Astrocyte (in vitro differentiated cells and primary cell): ENCODE data around the gene STK38. TPM values are rescaled to one million over a fixed set of nuclear protein-coding genes. Genes with fewer than 3 reads are reported as not detected.

ENCODE experiments used
- DNase-seq: peaks from one replicate; pipeline ENCODE4 v3.0.0-alpha.2; 2010; ENCODE audit warnings: low read depth
- FAIRE-seq: peaks from 2 replicates; lab custom pipeline; 2011; peaks lifted over from hg19 to GRCh38; lab: Jason Lieb, UNC
- H2AFZ ChIP-seq: 2 replicates; pipeline ENCODE4 v1.6.0; 2012; ENCODE audit warnings: low read depth, low read length, inconsistent platforms
- H3K27ac ChIP-seq: 2 replicates; pipeline ENCODE4 v1.5.1; 2011; ENCODE audit warnings: low read depth, low read length, inconsistent platforms
- H3K27me3 ChIP-seq: 2 replicates; pipeline ENCODE4 v1.6.0; 2011; ENCODE audit warnings: low read length, inconsistent platforms; ENCODE audit not compliant: insufficient read depth
- H3K36me3 ChIP-seq: 2 replicates; pipeline ENCODE4 v1.5.1; 2011; ENCODE audit warnings: low read length, inconsistent platforms; ENCODE audit not compliant: insufficient read depth
- H3K4me1 ChIP-seq: 2 replicates; pipeline ENCODE4 v1.5.1; 2011; ENCODE audit warnings: low read length, inconsistent platforms; ENCODE audit not compliant: insufficient read depth
- H3K4me2 ChIP-seq: 2 replicates; pipeline ENCODE4 v1.6.0; 2012; ENCODE audit warnings: low read length, inconsistent platforms
- H3K4me3 ChIP-seq: 2 replicates; pipeline ENCODE4 v1.5.1; 2011; ENCODE audit warnings: low read depth, mild to moderate bottlenecking, low read length, inconsistent platforms; ENCODE audit not compliant: insufficient read depth
- H3K79me2 ChIP-seq: 2 replicates; pipeline ENCODE4 v1.6.0; 2012; ENCODE audit warnings: mild to moderate bottlenecking, low read length, inconsistent platforms; ENCODE audit not compliant: insufficient read depth
- H3K9ac ChIP-seq: 2 replicates; pipeline ENCODE4 v1.6.0; 2012; ENCODE audit warnings: mild to moderate bottlenecking, low read length, inconsistent platforms
- H3K9me3 ChIP-seq: 2 replicates; pipeline ENCODE4 v1.5.1; 2012; ENCODE audit warnings: low read depth, mild to moderate bottlenecking, low read length, inconsistent platforms; ENCODE audit not compliant: insufficient read depth
- H4K20me1 ChIP-seq: 2 replicates; pipeline ENCODE4 v1.6.0; 2012; ENCODE audit warnings: low read length, inconsistent platforms; ENCODE audit not compliant: insufficient read depth
- H3K27ac Mint-ChIP-seq: one replicate; pipeline ENCODE4 v1.8.0; 2021; ENCODE audit warnings: mild to moderate bottlenecking, mixed read lengths; ENCODE audit not compliant: unreplicated experiment
- H3K27me3 Mint-ChIP-seq: one replicate; pipeline ENCODE4 v1.8.0; 2021; ENCODE audit warnings: low read depth, mixed read lengths; ENCODE audit not compliant: unreplicated experiment
- H3K36me3 Mint-ChIP-seq: one replicate; pipeline ENCODE4 v1.8.0; 2021; ENCODE audit warnings: low read depth, mixed read lengths; ENCODE audit not compliant: unreplicated experiment
- H3K4me1 Mint-ChIP-seq: one replicate; pipeline ENCODE4 v1.8.0; 2021; ENCODE audit warnings: low read depth, mixed read lengths; ENCODE audit not compliant: unreplicated experiment
- H3K4me3 Mint-ChIP-seq: one replicate; pipeline ENCODE4 v1.8.0; 2021; ENCODE audit warnings: mild to moderate bottlenecking, moderate library complexity, mixed read lengths; ENCODE audit not compliant: unreplicated experiment
- H3K9me3 Mint-ChIP-seq: one replicate; pipeline ENCODE4 v1.8.0; 2021; ENCODE audit warnings: mild to moderate bottlenecking, mixed read lengths; ENCODE audit not compliant: unreplicated experiment
- CTCF ChIP-seq: IDR thresholded peaks from 2 replicates; pipeline ENCODE4 v1.5.1; 2011; ENCODE audit warnings: low read depth, mild to moderate bottlenecking, inconsistent platforms, low read length, moderate library complexity; ENCODE audit not compliant: insufficient read depth
- EZH2 ChIP-seq: IDR thresholded peaks from 2 replicates; pipeline ENCODE4 v1.6.1; 2012; ENCODE audit warnings: mild to moderate bottlenecking, low read length, inconsistent platforms; ENCODE audit not compliant: insufficient read depth
- total RNA-seq: library from RNA; stranded (reverse); gene quantifications from 2 replicates; pipeline ENCODE4 v1.2.1, GENCODE V29; 2021

The STK38 gene
- total RNA-seq, 1 donor from 2014 or later = 54.1 TPM

GRCh38 chr6:36478051-36478526 lies 69.2 kb downstream of the STK38 start:
- no peak overlapping the region for H3K9ac ChIP-seq
- peaks cover 19% of the 10 kb centered on the region for H3K36me3 Mint-ChIP-seq
- no peaks in the 10 kb centered on the region for H3K27me3 Mint-ChIP-seq
- H3K4me3 Mint-ChIP-seq = no peak overlapping the region
- DNase-seq (no peak), FAIRE-seq (no peak)
- H3K27me3 ChIP-seq = no peaks in the 10 kb centered on the region
- H3K9me3 ChIP-seq = no peaks in the 10 kb centered on the region
- H4K20me1 ChIP-seq = peaks cover 16% of the 10 kb centered on the region
- no peaks in the 10 kb centered on the region for H3K9me3 Mint-ChIP-seq
- TF ChIP-seq EZH2 (no peak), CTCF (no peak)
- no peak overlapping the region for H3K27ac Mint-ChIP-seq
- H3K36me3 ChIP-seq = peaks cover 34% of the 10 kb centered on the region
- no peak overlapping the region for H3K4me3 ChIP-seq
- H3K4me1 ChIP-seq = peaks cover 2% of the 10 kb centered on the region
- peaks cover 9% of the 10 kb centered on the region for H3K79me2 ChIP-seq
- no peak overlapping the region for H2AFZ ChIP-seq
- H3K4me1 Mint-ChIP-seq = peaks cover 6% of the 10 kb centered on the region
- no peak overlapping the region for H3K27ac ChIP-seq
- H3K4me2 ChIP-seq = no peak overlapping the region

- Mint-ChIP-seq H3K4me3 (no peak overlapping the region), H3K27ac (no peak overlapping the region), H3K4me1 (no peaks in the 10 kb centered on the region), H3K36me3 (peaks cover 5% of the 10 kb centered on the region), H3K9me3 (no peaks in the 10 kb centered on the region), H3K27me3 (no peaks in the 10 kb centered on the region)
- TF ChIP-seq CTCF = no peak
- TF ChIP-seq EZH2 = no peak
- H3K36me3 ChIP-seq = peaks cover 14% of the 10 kb centered on the region
- H4K20me1 ChIP-seq = peaks cover 32% of the 10 kb centered on the region
- no peak overlapping the region for H3K27ac ChIP-seq
- FAIRE-seq (no peak), DNase-seq (no peak)
- no peak overlapping the region for H3K4me3 ChIP-seq
- no peak overlapping the region for H3K4me2 ChIP-seq
- no peaks in the 10 kb centered on the region for H3K4me1 ChIP-seq
- H2AFZ ChIP-seq = no peak overlapping the region
- H3K79me2 ChIP-seq = peaks cover 68% of the 10 kb centered on the region
- H3K9me3 ChIP-seq = no peaks in the 10 kb centered on the region
- no peak overlapping the region for H3K9ac ChIP-seq
- H3K27me3 ChIP-seq = no peaks in the 10 kb centered on the region
Measured at GRCh38 chr6:36469946-36470345, 77.3 kb downstream of the STK38 start.

- Histone ChIP-seq H3K27me3 (no peaks in the 10 kb centered on the region), H3K79me2 (peaks cover 69% of the 10 kb centered on the region), H3K4me1 (no peaks in the 10 kb centered on the region), H3K4me2 (no peak overlapping the region), H3K9me3 (no peaks in the 10 kb centered on the region), H2AFZ (no peak overlapping the region), H3K36me3 (peaks cover 11% of the 10 kb centered on the region), H4K20me1 (peaks cover 40% of the 10 kb centered on the region), H3K9ac (no peak overlapping the region), H3K27ac (no peak overlapping the region), H3K4me3 (no peak overlapping the region)
- DNase-seq = no peak
- peaks cover 1% of the 10 kb centered on the region for H3K4me1 Mint-ChIP-seq
- peaks cover 1% of the 10 kb centered on the region for H3K36me3 Mint-ChIP-seq
- H3K4me3 Mint-ChIP-seq = no peak overlapping the region
- no peaks in the 10 kb centered on the region for H3K27me3 Mint-ChIP-seq
- FAIRE-seq = no peak
- H3K9me3 Mint-ChIP-seq = no peaks in the 10 kb centered on the region
- H3K27ac Mint-ChIP-seq = no peak overlapping the region
- TF ChIP-seq CTCF = no peak
- TF ChIP-seq EZH2 = no peak
Measured at GRCh38 chr6:36469148-36469661, 78.1 kb downstream of the STK38 start.
